Measurements from ENCODE around the gene ROR2. TPM values are rescaled to one million over a fixed set of nuclear protein-coding genes. Genes with fewer than 3 reads are reported as not detected.

ROR2 gene
- total RNA-seq, 2 experiments from 2014 or later = 0.05 TPM

DNA sequence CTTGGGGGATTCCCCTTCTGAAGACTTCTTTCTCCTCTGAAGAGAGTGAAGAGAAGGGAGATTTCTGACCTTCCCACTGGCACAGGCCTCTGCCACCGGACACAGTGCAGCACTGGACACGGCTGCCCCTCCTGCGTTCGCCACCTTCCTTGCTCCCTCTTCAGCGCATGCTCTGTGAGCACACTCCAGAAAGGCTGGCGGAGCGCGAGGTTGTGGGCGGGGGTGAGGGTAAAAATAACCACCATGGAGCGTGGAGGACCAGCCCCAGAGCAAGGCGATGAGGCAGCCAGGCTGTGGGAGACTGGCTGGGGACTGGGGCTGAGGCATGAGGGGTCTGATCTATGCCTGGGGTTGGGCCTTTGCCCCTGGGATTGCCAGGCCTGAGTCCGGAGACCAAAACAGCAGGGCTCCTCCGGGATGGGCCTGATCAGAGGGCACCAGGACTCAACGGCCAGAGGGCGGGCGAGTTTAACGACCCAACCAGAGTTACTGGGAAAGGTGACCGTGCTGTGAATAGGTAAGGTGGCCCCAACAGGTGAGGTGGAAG, 97.2 kb downstream of the ROR2 start:
- ATAC-seq (no peak), DNase-seq (no peak)
- Mint-ChIP-seq H3K36me3 (ENCODE audit: low read depth) (no peaks in the 10 kb centered on the region), H3K27ac (no peak overlapping the region), H3K4me3 (no peak overlapping the region), H3K4me1 (ENCODE audit: low read depth) (peaks cover 2% of the 10 kb centered on the region), H3K27me3 (ENCODE audit: low read depth) (peaks cover 9% of the 10 kb centered on the region), H3K9me3 (ENCODE audit: insufficient read depth) (no peaks in the 10 kb centered on the region)
- POLR2A ChIA-PET = no interaction called here
- CTCF ChIA-PET = no interaction called here

DNA sequence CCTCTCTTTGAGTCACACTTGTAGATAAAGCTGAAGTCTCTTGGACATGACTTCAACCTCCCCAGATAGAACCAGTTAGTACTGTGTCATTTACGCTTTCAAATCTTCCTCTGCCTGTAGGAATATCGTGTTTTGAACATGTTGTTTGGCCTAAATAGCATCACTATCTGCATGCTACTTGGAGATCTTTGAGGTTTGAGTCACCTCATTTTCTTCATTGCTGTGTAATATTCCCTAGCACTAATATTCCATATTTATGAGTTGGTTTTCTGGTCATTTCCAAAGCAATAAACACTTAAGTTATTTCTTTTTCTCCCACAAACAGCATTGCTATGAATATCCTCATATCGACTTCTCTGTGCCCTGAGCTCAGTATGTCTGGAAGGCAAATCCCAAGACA, 100.3 kb downstream of the ROR2 start:
- H3K4me1 Mint-ChIP-seq (ENCODE audit: low read depth) = peaks cover 11% of the 10 kb centered on the region
- POLR2A ChIA-PET = no interaction called here
- CTCF ChIA-PET = no interaction called here
- ATAC-seq (no peak), DNase-seq (no peak)
- H3K36me3 Mint-ChIP-seq (ENCODE audit: low read depth) = no peaks in the 10 kb centered on the region
- no peak overlapping the region for H3K27ac Mint-ChIP-seq
- H3K4me3 Mint-ChIP-seq = no peak overlapping the region
- peaks cover 12% of the 10 kb centered on the region for H3K27me3 Mint-ChIP-seq (ENCODE audit: low read depth)
- H3K9me3 Mint-ChIP-seq (ENCODE audit: insufficient read depth) = no peaks in the 10 kb centered on the region

DNA sequence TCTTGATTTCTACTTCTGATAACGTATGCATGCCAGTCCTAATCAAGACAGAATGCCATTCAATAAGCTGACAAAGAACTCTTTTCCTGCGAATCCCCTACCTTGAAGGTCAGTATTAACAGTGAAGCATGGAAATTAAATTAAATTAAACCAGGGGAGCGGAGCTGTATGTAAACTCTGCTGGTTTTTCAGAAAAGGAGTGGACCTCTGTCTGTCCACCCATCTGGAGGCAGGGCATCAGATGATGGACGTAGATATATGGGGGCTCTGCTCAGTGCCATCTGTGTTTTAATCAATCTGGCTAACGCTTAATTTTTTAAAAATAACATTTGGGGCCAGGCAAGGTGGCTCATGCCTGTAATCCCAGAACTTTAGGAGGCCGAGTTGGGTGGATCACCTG, 101.9 kb downstream of the ROR2 start:
- Mint-ChIP-seq H3K27me3 (ENCODE audit: low read depth) (peaks cover 12% of the 10 kb centered on the region), H3K36me3 (ENCODE audit: low read depth) (no peaks in the 10 kb centered on the region), H3K4me1 (ENCODE audit: low read depth) (peaks cover 24% of the 10 kb centered on the region), H3K4me3 (no peak overlapping the region), H3K27ac (no peak overlapping the region), H3K9me3 (ENCODE audit: insufficient read depth) (no peaks in the 10 kb centered on the region)
- ChIA-PET CTCF (no interaction called here), POLR2A (no interaction called here)
- DNase-seq (no peak), ATAC-seq (no peak)

DNA sequence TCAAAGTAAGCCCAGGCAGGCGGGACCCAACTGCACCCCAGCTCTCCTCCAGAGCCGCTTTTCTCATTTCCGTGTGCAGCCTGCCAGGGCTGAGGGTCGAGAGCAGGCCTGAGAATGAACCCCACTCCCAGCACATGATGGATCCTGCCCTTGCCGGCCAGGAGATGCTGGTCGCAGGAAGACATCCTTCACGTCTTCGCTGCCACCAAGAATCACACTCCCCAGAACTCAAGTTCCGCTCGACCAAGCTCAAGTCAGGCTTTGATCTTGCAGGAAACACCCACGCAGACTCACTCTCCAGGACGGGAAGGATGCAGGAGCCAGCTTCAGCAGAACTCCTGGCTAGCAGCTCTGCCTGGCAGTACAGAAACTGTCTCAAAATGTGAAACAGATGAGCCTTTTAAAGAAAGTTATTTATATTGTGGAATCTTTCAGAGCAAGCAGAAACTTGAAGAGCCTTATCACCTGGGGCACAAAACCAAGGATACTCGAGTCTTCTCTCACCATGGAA, 102.4 kb downstream of the ROR2 start:
- Mint-ChIP-seq H3K27me3 (ENCODE audit: low read depth) (peaks cover 12% of the 10 kb centered on the region), H3K27ac (no peak overlapping the region), H3K4me3 (no peak overlapping the region), H3K36me3 (ENCODE audit: low read depth) (no peaks in the 10 kb centered on the region), H3K9me3 (ENCODE audit: insufficient read depth) (no peaks in the 10 kb centered on the region), H3K4me1 (ENCODE audit: low read depth) (peaks cover 24% of the 10 kb centered on the region)
- ATAC-seq = no peak
- ChIA-PET CTCF (no interaction called here), POLR2A (no interaction called here)
- no peak for DNase-seq

DNA sequence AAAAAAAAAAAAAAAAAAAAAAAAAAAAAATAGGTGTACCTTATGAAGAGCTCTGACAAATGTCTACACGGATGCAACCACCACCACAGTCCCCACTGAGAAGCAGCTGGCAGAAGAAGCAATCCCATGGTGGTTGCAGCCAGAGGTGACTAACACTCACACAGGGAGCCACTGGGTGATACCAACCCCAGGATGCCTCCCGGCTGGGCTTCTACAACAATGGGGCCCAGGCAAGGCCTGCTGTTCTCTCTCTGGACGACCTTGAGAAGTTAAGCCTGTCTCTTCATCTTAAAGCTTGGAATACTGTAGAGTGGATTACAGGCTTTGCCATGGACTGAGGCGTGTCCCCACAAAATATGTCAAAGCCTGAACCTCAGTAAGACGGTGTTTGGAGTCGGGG, 104.1 kb downstream of the ROR2 start:
- ChIA-PET CTCF (no interaction called here), POLR2A (no interaction called here)
- H3K9me3 Mint-ChIP-seq (ENCODE audit: insufficient read depth) = no peaks in the 10 kb centered on the region
- no peak for DNase-seq
- no peaks in the 10 kb centered on the region for H3K36me3 Mint-ChIP-seq (ENCODE audit: low read depth)
- no peak overlapping the region for H3K4me3 Mint-ChIP-seq
- no peak for ATAC-seq
- no peak overlapping the region for H3K27ac Mint-ChIP-seq
- peaks cover 17% of the 10 kb centered on the region for H3K27me3 Mint-ChIP-seq (ENCODE audit: low read depth)
- H3K4me1 Mint-ChIP-seq (ENCODE audit: low read depth) = peaks cover 24% of the 10 kb centered on the region

DNA sequence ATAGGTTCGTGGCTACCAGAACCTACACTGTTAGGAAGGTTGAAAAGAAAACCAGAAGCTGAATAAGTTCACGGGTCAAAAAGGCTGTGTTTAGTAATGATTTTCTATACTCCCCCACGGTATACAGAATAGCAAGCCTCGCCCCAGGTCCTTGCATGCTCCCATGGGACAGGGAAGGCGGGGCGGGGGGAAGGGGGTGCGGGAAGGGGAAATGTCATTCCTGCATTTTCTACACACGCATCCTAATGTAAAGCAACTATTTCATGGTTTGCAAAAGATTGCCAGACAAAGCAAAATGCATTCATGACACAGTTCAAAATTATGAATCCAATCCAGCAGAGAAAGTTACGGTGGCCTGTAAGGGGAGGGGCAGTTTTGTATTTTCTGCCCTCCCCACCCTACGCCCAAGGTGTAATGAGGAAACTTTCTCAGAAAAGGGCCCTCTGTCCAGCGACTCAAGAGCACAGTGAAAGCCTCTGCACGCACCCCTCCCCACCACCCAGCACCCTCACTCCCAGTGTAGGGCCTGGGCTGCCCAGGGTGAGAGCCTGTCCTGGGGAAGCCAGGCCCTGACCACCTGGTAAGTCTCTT, 105.2 kb downstream of the ROR2 start:
- no peaks in the 10 kb centered on the region for H3K9me3 Mint-ChIP-seq (ENCODE audit: insufficient read depth)
- H3K36me3 Mint-ChIP-seq (ENCODE audit: low read depth) = no peaks in the 10 kb centered on the region
- ChIA-PET CTCF (no interaction called here), POLR2A (no interaction called here)
- DNase-seq (no peak), ATAC-seq (no peak)
- H3K4me1 Mint-ChIP-seq (ENCODE audit: low read depth) = peaks cover 29% of the 10 kb centered on the region
- no peak overlapping the region for H3K27ac Mint-ChIP-seq
- H3K4me3 Mint-ChIP-seq = no peak overlapping the region
- peaks cover 13% of the 10 kb centered on the region for H3K27me3 Mint-ChIP-seq (ENCODE audit: low read depth)

DNA sequence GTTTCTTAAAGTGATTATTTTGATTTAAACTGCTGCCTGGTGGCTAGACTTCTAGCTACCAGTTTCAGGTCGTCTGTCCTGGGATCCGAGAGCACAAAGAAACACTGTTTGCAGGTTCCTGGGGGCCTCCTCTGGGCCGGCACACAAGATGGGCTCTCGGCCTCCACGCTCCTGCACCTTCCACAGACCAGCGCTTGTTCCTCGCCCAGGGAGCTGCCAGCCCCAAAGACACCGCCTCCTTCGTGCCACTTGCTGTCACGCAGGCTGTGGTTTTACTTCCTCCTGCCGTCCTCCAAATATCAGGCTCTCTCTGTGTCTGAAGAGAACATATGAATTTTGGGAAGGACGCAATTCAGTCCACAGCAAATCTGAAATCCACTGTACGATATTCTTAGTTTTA, 105.8 kb downstream of the ROR2 start:
- Mint-ChIP-seq H3K4me3 (no peak overlapping the region), H3K27me3 (ENCODE audit: low read depth) (peaks cover 12% of the 10 kb centered on the region), H3K36me3 (ENCODE audit: low read depth) (no peaks in the 10 kb centered on the region), H3K27ac (peak overlapping the region; percentile 47), H3K9me3 (ENCODE audit: insufficient read depth) (no peaks in the 10 kb centered on the region), H3K4me1 (ENCODE audit: low read depth) (peaks cover 33% of the 10 kb centered on the region)
- CTCF ChIA-PET = no interaction called here
- POLR2A ChIA-PET = no interaction called here
- DNase-seq (no peak), ATAC-seq (peak; percentile 24)

DNA sequence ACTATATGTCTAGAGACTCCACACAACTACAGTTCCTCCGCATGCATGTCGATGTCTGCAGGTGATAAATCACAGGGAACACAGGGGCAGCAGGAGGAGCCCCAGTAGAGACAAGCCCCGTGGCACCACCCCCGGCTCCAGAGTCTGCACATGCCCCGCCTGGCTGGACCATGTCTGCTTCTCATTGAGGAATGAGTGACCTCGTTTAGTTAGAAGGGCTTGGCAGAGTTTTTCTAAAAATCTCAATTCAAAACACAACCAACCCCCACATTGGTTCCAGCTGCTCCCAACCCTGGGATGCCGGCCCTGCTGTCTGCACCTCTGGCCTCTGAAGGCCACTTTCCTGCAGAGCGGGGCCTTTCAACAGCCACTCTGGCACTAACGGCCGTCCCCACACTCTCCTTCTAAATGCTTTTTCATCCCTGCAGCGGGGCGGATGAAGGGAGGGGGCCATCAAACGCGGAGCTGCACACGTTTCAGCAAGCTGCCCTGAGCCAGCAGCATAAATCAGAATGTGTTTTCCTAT, 106.3 kb downstream of the ROR2 start:
- Mint-ChIP-seq H3K4me3 (no peak overlapping the region), H3K27me3 (ENCODE audit: low read depth) (peaks cover 9% of the 10 kb centered on the region), H3K36me3 (ENCODE audit: low read depth) (no peaks in the 10 kb centered on the region), H3K4me1 (ENCODE audit: low read depth) (peaks cover 33% of the 10 kb centered on the region), H3K27ac (no peak overlapping the region), H3K9me3 (ENCODE audit: insufficient read depth) (no peaks in the 10 kb centered on the region)
- ATAC-seq = no peak
- ChIA-PET POLR2A (no interaction called here), CTCF (interaction anchor here (0.6 kb wide), 1 partner anchor 588 kb away, joined by 3 read pairs; no protein-coding TSS in a partner anchor)
- DNase-seq = no peak

DNA sequence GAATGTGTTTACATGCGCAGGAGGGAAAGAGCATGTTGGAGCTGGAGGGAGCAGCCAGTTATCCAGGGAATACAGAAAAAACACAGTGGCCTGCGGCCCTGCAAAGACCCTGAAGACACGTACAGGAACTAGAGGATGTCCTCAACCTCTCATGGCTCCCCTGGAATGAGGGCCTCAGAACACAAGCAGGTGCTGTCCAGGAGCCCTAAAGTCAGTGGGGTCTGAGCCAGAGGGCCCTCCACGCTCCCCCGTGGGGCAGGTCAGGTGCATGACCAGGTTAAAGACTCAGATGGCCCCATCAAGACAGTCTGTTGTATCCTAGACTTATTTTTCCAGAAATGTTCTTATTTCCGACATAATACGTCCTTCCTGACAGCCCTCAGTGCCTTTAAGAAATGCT, 106.9 kb downstream of the ROR2 start:
- CTCF ChIA-PET = interaction anchor here (0.6 kb wide), 1 partner anchor 588 kb away, joined by 3 read pairs; no protein-coding TSS in a partner anchor
- ATAC-seq (no peak), DNase-seq (no peak)
- Mint-ChIP-seq H3K4me1 (ENCODE audit: low read depth) (peaks cover 33% of the 10 kb centered on the region), H3K27ac (no peak overlapping the region), H3K4me3 (no peak overlapping the region), H3K9me3 (ENCODE audit: insufficient read depth) (no peaks in the 10 kb centered on the region), H3K36me3 (ENCODE audit: low read depth) (no peaks in the 10 kb centered on the region), H3K27me3 (ENCODE audit: low read depth) (peaks cover 8% of the 10 kb centered on the region)
- POLR2A ChIA-PET = no interaction called here

DNA sequence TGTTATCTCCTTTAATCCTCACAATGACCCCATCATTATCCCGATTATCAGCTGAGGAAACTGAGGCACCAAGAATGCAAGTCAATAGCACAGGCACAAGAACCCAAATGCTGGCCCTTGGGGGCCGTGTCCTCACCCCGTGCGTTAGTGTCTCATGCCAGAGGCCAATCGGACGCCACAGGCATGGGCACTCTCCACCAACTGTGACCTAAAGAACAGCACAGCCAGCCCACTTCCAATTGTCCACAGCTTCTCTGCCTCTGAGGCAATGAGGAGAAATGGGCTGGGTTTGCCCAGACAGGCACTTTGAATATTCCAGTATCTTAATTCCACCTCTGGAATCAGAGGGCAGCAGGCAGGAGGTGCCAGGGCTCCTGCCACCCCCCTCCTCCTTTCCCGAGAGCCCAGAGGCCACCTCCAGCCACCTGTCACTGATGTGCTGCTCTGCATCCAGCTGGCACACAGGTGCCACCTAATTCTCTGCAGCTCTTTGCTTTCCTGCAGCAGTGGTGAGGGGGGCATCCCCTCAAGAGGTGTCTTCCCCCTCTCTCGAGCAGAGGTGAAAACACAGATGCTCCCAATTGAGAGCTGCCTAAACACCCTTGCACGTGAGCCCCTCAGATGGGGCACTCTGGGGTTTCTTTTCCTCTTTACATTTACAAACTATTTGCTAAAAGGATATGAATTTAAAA, 107.5 kb downstream of the ROR2 start:
- ChIA-PET CTCF (interaction anchor here (0.6 kb wide), 1 partner anchor 589 kb away, joined by 3 read pairs; no protein-coding TSS in a partner anchor), POLR2A (no interaction called here)
- Mint-ChIP-seq H3K9me3 (ENCODE audit: insufficient read depth) (no peaks in the 10 kb centered on the region), H3K27ac (no peak overlapping the region), H3K27me3 (ENCODE audit: low read depth) (peaks cover 8% of the 10 kb centered on the region), H3K4me1 (ENCODE audit: low read depth) (peaks cover 27% of the 10 kb centered on the region), H3K36me3 (ENCODE audit: low read depth) (no peaks in the 10 kb centered on the region), H3K4me3 (no peak overlapping the region)
- DNase-seq (no peak), ATAC-seq (no peak)

DNA sequence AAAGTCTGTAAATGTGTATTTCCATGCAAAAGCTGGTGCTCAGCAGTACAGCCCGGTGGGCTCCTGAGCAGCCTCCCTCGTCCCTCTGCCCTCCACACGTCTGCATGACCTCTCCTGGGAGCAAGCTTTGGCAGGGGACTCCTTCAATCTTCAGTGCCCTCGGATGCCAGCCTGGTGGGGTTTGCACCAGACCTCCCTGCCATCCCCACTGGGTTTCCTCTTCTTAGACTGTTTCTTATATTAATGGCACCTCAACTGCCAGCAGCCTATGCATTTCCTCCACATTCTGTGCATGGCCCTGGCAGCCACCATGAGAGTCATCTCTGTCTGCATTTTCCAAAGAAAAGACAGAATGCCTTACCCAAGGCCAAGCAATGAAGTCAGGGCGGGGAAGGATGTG, 108.4 kb downstream of the ROR2 start:
- H3K36me3 Mint-ChIP-seq (ENCODE audit: low read depth) = no peaks in the 10 kb centered on the region
- no peak overlapping the region for H3K4me3 Mint-ChIP-seq
- DNase-seq = no peak
- ChIA-PET POLR2A (no interaction called here), CTCF (no interaction called here)
- H3K27me3 Mint-ChIP-seq (ENCODE audit: low read depth) = peaks cover 14% of the 10 kb centered on the region
- H3K4me1 Mint-ChIP-seq (ENCODE audit: low read depth) = peaks cover 22% of the 10 kb centered on the region
- H3K27ac Mint-ChIP-seq = no peak overlapping the region
- H3K9me3 Mint-ChIP-seq (ENCODE audit: insufficient read depth) = no peaks in the 10 kb centered on the region
- no peak for ATAC-seq

DNA sequence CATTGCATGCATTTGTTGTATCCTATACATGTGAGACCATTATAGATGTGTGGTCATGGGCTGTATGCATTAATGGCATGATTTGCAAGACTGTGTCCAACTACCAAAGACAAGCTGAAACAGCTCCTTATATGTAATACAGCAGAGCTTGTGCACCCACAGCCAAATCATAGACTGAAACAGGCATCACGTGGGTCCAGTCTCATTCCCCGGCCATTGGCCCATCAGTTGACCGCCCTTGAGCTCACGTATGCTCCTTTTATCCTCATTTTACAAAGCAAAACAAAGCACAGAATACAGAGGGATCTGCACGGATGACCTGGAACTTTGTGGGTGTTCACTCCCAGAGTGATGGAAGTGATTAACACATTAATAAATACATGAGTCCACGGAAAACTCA, 109.1 kb downstream of the ROR2 start:
- Mint-ChIP-seq H3K4me1 (ENCODE audit: low read depth) (peaks cover 22% of the 10 kb centered on the region), H3K4me3 (no peak overlapping the region), H3K27ac (no peak overlapping the region), H3K36me3 (ENCODE audit: low read depth) (no peaks in the 10 kb centered on the region), H3K9me3 (ENCODE audit: insufficient read depth) (no peaks in the 10 kb centered on the region), H3K27me3 (ENCODE audit: low read depth) (peaks cover 14% of the 10 kb centered on the region)
- no peak for ATAC-seq
- CTCF ChIA-PET = no interaction called here
- DNase-seq = no peak
- POLR2A ChIA-PET = no interaction called here

Measured in activated CD8-positive, alpha-beta T cell treated with anti-CD3 and anti-CD28 coated beads, Interleukin-2, amount 10 ng/mL, durations not matched to agents 7 days and 5 days (primary cell).